ENCODE data around the gene GABRB1.
"Not testable (repeated sequence)": the region's sequence is repeated elsewhere in the genome, so short reads cannot be mapped to it uniquely, and the experiment has no call there.

GABRB1 gene

DNA sequence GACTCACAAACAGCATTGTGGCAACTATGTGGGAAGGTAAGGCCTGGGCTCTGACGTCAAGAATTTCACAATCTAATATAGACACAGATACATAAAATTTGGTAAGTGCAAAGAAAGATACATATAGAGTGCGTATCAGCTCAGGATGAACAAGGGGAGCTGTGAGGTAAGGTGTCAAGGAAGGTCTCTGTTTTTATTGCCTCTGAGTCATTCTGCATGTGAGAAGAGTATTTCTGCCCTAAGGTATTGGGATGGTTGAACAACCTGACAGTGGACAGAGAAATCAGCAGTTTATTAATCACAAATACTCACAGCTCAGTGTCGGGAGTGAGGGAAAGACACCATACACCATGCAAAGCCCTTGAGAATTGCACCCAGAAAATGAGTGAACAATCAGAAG lies 342.3 kb downstream of the GABRB1 start:
- Mint-ChIP-seq H3K27me3 (peaks cover 26% of the 10 kb centered on the region), H3K36me3 (ENCODE audit: low read depth) (no peaks in the 10 kb centered on the region), H3K4me3 (no peak overlapping the region), H3K27ac (no peak overlapping the region), H3K9me3 (peaks cover 7% of the 10 kb centered on the region), H3K4me1 (ENCODE audit: low read depth) (no peaks in the 10 kb centered on the region)

DNA sequence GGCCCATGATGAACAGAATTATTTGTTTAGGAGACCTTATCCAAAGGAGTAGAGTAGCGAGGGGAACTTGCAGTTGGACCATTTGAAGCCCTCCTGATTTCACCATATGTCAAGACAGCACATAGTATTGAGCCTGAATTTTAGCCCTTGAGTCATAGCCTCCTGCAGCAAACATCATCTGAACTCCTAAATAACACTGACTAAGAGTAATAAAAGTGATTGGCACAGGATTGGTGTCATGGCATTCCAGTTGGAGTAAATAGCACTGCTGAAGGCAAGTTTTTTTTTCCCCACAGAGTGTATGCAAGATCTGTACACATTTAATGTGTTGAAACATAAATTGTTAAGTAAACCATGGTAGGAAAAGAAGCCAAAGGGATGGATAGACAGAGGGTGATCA lies 343.1 kb downstream of the GABRB1 start:
- Mint-ChIP-seq H3K27ac (no peak overlapping the region), H3K36me3 (ENCODE audit: low read depth) (no peaks in the 10 kb centered on the region), H3K9me3 (peaks cover 7% of the 10 kb centered on the region), H3K4me1 (ENCODE audit: low read depth) (no peaks in the 10 kb centered on the region), H3K27me3 (peaks cover 26% of the 10 kb centered on the region), H3K4me3 (no peak overlapping the region)

DNA sequence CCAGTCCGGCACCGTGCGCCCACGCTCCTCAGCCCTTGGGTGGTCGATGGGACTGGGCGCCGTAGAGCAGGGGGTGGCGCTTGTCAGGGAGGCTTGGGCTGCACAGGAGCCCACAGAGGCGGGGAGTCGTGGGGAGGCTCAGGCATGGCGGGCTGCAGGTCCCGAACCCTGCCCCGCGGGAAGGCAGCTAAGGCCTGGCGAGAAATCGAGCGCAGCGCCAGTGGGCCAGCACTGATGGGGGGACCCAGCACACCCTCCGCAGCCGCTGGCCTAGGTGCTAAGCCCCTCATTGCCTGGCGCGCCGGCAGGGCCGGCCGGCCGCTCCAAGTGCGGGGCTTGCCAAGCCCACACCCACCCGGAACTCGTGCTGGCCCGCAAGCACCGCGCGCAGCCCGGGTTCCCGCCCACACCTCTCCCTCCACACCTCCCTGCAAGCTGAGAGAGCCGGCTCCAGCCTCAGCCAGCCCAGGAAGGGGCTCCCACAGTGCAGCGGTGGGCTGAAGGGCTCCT lies 346.7 kb downstream of the GABRB1 start:
- H3K27me3 Mint-ChIP-seq: peaks cover 12% of the 10 kb centered on the region
- not testable (repeated sequence) for H3K4me1 Mint-ChIP-seq (ENCODE audit: low read depth); H3K9me3 Mint-ChIP-seq; H3K36me3 Mint-ChIP-seq (ENCODE audit: low read depth); H3K4me3 Mint-ChIP-seq; H3K27ac Mint-ChIP-seq

DNA sequence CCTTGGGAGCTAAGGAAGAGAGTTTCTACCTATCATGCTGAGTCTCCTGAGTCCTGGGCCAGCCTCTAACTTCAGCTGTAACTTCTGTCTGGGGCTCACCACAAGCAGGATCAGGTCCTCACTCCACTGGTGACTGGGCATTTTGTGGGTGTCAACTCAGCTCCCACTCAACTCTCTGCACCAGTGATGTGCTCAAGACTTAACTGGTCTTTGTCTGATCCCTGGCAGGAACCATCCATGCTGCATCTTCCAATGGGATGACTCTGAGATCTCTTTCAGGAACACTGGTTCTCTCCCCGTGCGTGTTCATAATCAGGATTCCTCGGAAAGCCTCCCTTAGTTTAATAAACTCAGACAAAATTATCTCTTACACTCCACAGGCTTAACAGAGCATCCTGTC lies 349.8 kb downstream of the GABRB1 start:
- H3K27ac Mint-ChIP-seq: no peak overlapping the region
- H3K9me3 Mint-ChIP-seq: no peaks in the 10 kb centered on the region

DNA sequence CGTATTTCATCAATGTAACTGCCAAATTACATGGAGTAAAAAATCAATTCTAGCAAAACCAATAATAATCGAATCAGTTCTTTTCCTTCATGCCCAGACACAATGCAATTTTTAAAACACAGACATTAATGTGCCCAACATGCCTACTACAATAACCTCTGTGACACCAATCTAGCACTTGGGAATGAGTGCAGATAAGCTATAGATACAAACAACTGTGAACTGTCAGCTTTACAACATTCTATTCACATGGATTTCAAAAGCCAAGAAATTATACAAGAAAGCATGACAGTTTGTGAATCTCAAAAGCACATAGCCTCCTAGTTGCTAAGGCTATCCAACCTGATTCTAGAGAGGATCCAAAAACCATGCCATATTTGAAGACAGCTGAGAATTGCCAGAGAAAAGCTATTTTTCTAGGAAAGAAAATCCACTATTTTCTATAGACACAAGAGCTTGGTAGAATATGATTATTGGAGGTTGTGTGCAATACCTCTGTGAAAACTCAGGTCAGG lies 351.5 kb downstream of the GABRB1 start:
- no peaks in the 10 kb centered on the region for H3K9me3 Mint-ChIP-seq
- no peak overlapping the region for H3K27ac Mint-ChIP-seq
- H3K4me3 Mint-ChIP-seq: no peak overlapping the region
- no peaks in the 10 kb centered on the region for H3K36me3 Mint-ChIP-seq (ENCODE audit: low read depth)
- no peaks in the 10 kb centered on the region for H3K4me1 Mint-ChIP-seq (ENCODE audit: low read depth)
- H3K27me3 Mint-ChIP-seq: peaks cover 9% of the 10 kb centered on the region

More for the DNA sequence above, 349.8 kb downstream of the GABRB1 start:
- Mint-ChIP-seq H3K36me3 (ENCODE audit: low read depth) (no peaks in the 10 kb centered on the region), H3K27me3 (peaks cover 15% of the 10 kb centered on the region), H3K4me3 (no peak overlapping the region), H3K4me1 (ENCODE audit: low read depth) (no peaks in the 10 kb centered on the region)

DNA sequence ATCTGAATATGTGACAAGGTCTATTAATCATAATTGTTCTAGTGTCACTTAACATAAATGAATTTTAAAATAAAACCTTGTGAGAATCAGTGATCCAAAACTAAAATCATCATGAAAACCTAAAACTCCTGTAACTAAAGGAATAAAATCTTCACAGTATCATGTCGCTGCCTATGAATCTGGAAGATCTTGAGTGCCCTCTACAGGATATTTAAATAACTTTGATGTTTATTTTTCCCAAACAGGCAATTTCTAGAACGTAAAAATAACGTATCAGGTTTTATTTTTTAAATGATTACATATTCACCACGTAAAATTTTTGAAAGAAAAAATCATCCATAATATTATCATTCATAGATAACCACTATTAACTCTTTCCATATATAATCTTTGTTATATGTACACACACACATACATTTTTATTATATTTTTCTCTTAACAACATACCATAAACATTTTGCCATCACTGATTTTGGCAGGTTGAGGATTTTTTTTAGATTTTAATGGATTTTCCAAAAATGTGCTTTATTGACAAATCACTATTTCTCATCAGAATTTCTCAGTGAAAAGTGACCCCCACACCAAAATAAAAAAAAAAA lies 352.6 kb downstream of the GABRB1 start:
- Mint-ChIP-seq H3K27me3 (peaks cover 14% of the 10 kb centered on the region), H3K9me3 (no peaks in the 10 kb centered on the region), H3K36me3 (ENCODE audit: low read depth) (no peaks in the 10 kb centered on the region), H3K27ac (no peak overlapping the region), H3K4me1 (ENCODE audit: low read depth) (no peaks in the 10 kb centered on the region), H3K4me3 (no peak overlapping the region)

DNA sequence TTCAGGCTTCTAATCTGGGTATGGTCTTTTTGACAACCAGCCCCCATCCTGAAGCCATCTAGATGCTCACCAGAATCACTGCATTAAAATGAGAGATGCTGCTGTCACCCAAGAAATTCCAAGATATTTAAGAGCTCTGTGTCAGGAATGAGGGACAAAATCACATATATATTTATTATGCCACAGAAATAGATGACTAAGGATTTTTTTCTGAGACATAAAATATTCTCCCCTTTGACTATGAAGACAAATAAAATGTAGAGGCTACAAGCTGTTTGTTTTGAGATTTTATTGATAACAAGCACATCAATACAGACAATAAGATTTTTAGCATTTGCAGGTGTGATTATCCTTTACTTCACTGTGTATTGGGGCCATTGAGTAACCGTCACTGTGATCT lies 354.8 kb downstream of the GABRB1 start:
- Mint-ChIP-seq H3K4me1 (ENCODE audit: low read depth) (no peaks in the 10 kb centered on the region), H3K4me3 (no peak overlapping the region), H3K27me3 (peaks cover 14% of the 10 kb centered on the region), H3K36me3 (ENCODE audit: low read depth) (no peaks in the 10 kb centered on the region), H3K27ac (no peak overlapping the region), H3K9me3 (no peaks in the 10 kb centered on the region)

DNA sequence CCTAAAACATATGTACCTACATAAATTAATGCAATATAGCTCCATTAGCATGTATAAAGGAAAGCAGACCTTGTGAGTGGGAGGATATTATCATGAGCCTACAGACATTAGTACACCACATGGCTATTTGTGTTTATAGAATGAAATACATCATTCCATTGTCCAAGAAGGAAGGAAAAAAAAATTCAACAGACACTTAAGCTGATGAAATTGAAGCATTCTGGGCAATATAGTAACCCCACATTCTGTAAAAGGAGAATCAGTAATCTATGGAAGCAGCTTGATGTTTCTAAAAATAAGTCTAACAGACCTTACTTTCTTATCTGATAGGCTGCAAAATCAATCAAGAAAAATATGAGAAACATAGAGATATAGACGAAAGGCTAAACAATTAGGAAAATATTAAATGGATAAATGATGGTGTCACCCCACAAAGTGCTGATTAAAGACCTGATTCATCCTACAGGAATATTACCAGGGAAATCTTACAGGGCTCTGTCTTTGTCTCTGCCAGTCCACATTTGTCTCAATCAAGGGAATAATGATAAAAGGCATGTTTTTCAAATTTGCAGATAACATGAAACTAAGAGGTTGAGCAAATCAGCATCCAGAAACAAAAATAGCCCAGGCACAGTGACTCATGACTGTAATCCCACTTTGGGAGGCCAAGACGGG lies 355.3 kb downstream of the GABRB1 start:
- Mint-ChIP-seq H3K27me3 (peaks cover 14% of the 10 kb centered on the region), H3K4me1 (ENCODE audit: low read depth) (no peaks in the 10 kb centered on the region), H3K27ac (no peak overlapping the region), H3K36me3 (ENCODE audit: low read depth) (no peaks in the 10 kb centered on the region), H3K9me3 (no peaks in the 10 kb centered on the region), H3K4me3 (no peak overlapping the region)

DNA sequence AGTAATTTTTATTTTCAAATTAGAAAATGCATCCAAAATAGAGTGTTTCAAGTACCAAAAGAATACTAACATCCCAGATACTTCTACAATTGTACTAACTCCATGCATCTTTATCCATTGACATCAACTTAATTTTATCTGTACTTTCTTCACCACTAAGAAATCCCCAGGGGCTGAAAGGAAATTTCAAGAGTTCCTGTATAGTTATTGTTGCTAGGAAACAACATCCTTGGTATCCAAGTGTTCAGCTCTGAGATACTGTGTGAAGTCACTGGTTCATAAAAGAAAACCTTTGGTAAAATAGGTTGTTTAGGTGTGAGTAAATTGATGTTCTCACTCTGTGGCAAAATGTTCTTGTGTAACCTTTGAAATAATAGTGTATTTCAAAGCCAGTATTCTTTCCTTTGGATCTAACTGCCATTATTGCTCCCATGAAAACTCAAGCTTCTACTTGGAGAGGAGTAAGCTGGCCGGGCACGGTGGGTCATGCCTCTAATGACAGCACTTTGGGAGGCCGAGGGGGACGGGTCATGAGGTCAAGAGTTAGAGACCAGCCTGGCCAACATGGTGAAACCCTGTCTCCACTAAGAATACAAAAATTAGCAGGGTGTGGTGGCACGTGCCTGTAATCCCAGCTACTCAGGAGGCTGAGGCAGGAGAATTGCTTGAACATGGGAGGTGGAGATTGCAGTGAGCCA lies 359.2 kb downstream of the GABRB1 start:
- no peaks in the 10 kb centered on the region for H3K36me3 Mint-ChIP-seq (ENCODE audit: low read depth)
- H3K27me3 Mint-ChIP-seq: peaks cover 10% of the 10 kb centered on the region
- H3K27ac Mint-ChIP-seq: no peak overlapping the region
- H3K4me1 Mint-ChIP-seq (ENCODE audit: low read depth): no peaks in the 10 kb centered on the region
- no peaks in the 10 kb centered on the region for H3K9me3 Mint-ChIP-seq
- H3K4me3 Mint-ChIP-seq: no peak overlapping the region

DNA sequence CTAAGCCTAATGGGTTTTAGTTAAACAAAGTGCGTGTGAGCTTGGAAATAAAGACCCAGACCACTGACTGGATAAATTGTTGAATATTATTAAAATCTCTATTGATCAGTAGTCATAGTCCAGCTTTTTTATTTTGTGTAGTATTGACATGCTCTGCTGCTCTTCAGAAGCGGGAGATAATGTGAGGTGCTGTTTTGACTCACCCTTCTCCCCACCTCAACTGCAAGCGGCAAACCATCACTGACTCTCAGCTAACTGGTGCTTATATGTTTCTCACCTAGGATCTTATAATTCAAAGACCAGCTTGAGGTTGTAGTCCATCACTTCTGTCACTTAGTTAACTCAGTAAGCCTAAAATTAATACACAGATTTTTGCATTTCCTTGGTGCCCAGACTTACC lies 359.9 kb downstream of the GABRB1 start:
- Mint-ChIP-seq H3K9me3 (no peaks in the 10 kb centered on the region), H3K4me1 (ENCODE audit: low read depth) (no peaks in the 10 kb centered on the region), H3K36me3 (ENCODE audit: low read depth) (no peaks in the 10 kb centered on the region), H3K4me3 (no peak overlapping the region), H3K27me3 (peaks cover 5% of the 10 kb centered on the region), H3K27ac (no peak overlapping the region)

DNA sequence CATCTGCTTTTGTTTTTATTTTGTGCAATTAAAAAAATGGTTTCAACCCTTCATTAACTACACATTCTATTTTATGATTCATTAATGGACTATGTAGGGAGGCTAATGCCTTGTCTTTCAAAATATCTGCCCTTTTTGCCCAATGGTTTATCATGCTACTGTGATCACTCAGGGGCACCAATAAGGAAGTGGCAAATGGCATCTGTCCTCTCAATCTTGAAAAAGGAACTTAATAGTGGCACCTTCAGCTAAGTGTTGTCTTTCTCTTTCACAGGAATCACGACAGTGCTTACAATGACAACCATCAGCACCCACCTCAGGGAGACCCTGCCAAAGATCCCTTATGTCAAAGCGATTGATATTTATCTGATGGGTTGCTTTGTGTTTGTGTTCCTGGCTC lies 375.0 kb downstream of the GABRB1 start:
- H3K27ac Mint-ChIP-seq: no peak overlapping the region
- H3K9me3 Mint-ChIP-seq: no peaks in the 10 kb centered on the region
- H3K4me3 Mint-ChIP-seq: no peak overlapping the region
- H3K27me3 Mint-ChIP-seq: peaks cover 9% of the 10 kb centered on the region
- H3K4me1 Mint-ChIP-seq (ENCODE audit: low read depth): no peaks in the 10 kb centered on the region
- no peaks in the 10 kb centered on the region for H3K36me3 Mint-ChIP-seq (ENCODE audit: low read depth)

DNA sequence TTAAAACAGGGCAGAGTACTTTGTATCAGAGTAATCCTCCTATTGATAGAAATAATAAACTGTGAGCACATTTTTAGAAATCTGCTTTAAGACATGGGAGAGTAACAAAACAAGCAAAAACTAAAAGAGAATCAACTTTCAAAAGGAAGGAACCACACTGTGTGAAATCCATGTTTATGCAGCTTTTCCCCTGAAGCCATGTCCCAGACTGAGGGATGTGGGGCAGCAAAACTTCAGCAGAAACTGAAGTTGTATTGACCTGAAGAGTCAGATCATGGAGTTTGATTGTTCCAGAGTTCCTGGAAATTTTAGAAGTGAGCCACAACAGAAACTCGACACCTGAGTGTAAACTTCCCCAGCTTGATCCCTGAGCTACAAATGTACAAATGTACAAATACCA lies 378.9 kb downstream of the GABRB1 start:
- Mint-ChIP-seq H3K27ac (no peak overlapping the region), H3K4me3 (no peak overlapping the region), H3K4me1 (ENCODE audit: low read depth) (no peaks in the 10 kb centered on the region), H3K36me3 (ENCODE audit: low read depth) (no peaks in the 10 kb centered on the region), H3K9me3 (no peaks in the 10 kb centered on the region), H3K27me3 (peaks cover 9% of the 10 kb centered on the region)

DNA sequence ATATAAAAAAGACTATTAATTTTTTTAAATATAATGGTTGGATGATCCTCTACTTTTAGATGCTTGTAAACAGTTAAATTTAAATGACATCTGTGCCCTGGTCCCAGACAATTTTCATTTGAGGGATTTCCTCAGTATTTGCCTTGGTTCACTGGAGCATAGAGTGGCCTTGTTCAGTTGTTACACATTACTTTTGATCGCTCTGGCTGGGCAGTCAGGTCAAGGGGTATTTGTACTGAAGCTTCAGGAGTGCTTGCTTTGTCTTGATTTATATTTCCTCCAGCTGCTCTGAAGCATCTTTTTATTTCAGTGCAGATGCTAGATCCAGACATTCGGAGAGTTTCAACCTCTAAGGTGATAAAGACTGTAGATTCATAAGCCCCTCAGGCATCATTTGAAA lies 382.2 kb downstream of the GABRB1 start:
- Mint-ChIP-seq H3K27me3 (peaks cover 11% of the 10 kb centered on the region), H3K4me3 (no peak overlapping the region), H3K36me3 (ENCODE audit: low read depth) (no peaks in the 10 kb centered on the region), H3K9me3 (no peaks in the 10 kb centered on the region), H3K4me1 (ENCODE audit: low read depth) (no peaks in the 10 kb centered on the region), H3K27ac (no peak overlapping the region)

DNA sequence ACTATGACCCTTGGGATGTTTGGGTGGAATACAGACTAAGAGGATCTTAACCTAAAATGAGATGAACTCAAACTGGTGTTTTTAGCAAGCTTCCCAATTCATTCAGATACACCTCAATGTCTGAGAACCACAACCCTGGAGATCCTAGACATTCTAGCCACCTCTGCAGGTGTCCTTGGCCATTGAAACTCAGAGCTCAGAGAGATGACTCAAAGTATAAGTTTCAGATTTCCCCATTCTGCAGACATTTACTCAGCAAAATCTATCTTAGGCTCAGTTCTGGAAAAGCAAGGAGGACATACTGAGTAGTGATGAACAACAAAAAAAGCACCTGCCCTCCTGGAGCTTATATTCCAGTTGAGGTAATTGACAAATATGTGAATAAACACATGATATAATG lies 384.4 kb downstream of the GABRB1 start:
- peaks cover 7% of the 10 kb centered on the region for H3K27me3 Mint-ChIP-seq
- no peaks in the 10 kb centered on the region for H3K36me3 Mint-ChIP-seq (ENCODE audit: low read depth)
- H3K9me3 Mint-ChIP-seq: no peaks in the 10 kb centered on the region
- H3K27ac Mint-ChIP-seq: no peak overlapping the region
- no peak overlapping the region for H3K4me3 Mint-ChIP-seq
- H3K4me1 Mint-ChIP-seq (ENCODE audit: low read depth): no peaks in the 10 kb centered on the region

DNA sequence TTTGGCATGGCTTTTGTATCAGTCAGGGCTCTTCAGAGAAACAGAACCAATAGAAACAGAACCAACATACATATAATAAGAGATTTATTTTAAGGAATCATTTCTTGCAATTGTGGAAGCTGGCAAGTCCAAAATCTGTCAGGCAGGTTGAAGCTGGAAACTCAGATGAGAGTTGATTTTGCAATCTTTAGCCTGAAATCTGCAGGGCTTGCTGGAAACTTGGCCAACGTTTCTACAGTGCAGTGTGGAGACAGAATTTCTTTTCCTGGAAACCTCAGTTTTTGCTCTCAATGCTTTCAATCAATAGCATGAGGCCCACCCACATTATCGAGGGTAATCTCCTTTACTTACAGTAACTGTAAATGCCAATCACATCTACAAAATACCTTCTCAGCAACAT lies 386.8 kb downstream of the GABRB1 start:
- Mint-ChIP-seq H3K36me3 (ENCODE audit: low read depth) (no peaks in the 10 kb centered on the region), H3K27me3 (peaks cover 7% of the 10 kb centered on the region), H3K27ac (no peak overlapping the region), H3K4me3 (no peak overlapping the region), H3K4me1 (ENCODE audit: low read depth) (no peaks in the 10 kb centered on the region), H3K9me3 (no peaks in the 10 kb centered on the region)

Measured in stimulated activated naive CD8-positive, alpha-beta T cell treated with anti-CD3 and anti-CD28 coated beads, Interleukin-15, Interleukin-2, amounts not matched to agents 100 ng/mL and 50 ng/mL, for 24 hours (primary cell).